Activated naive CD4-positive, alpha-beta T cell treated with anti-CD3 and anti-CD28 coated beads, Interleukin-2, amount 50 U/mL, for 24 hours (primary cell): ENCODE data around the gene YES1.
"Not testable (repeated sequence)": the region's sequence is repeated elsewhere in the genome, so short reads cannot be mapped to it uniquely, and the experiment has no call there.

Source experiments
- H3K27ac Mint-ChIP-seq: one replicate; pipeline ENCODE4 v1.8.0; 2021; ENCODE audit warnings: mild to moderate bottlenecking, mixed read lengths
- H3K27me3 Mint-ChIP-seq: one replicate; pipeline ENCODE4 v1.8.0; 2021; ENCODE audit warnings: mixed read lengths
- H3K36me3 Mint-ChIP-seq: one replicate; pipeline ENCODE4 v1.8.0; 2021; ENCODE audit warnings: mixed read lengths
- H3K4me1 Mint-ChIP-seq: one replicate; pipeline ENCODE4 v1.8.0; 2021; ENCODE audit warnings: mixed read lengths
- H3K4me3 Mint-ChIP-seq: one replicate; pipeline ENCODE4 v1.8.0; 2021; ENCODE audit warnings: mild to moderate bottlenecking, mixed read lengths
- H3K9me3 Mint-ChIP-seq: one replicate; pipeline ENCODE4 v1.8.0; 2021; ENCODE audit warnings: mixed read lengths

Gene YES1

GRCh38 chr18:703213-703967 is 108.7 kb downstream of the YES1 start:
- H3K27me3 Mint-ChIP-seq: no peaks in the 10 kb centered on the region
- H3K9me3 Mint-ChIP-seq: no peaks in the 10 kb centered on the region
- peak overlapping the region; percentile 20 for H3K27ac Mint-ChIP-seq
- peaks cover 13% of the 10 kb centered on the region for H3K36me3 Mint-ChIP-seq
- H3K4me3 Mint-ChIP-seq: peak overlapping the region; percentile 5
- peaks cover 27% of the 10 kb centered on the region for H3K4me1 Mint-ChIP-seq

GRCh38 chr18:697800-698199 is 114.2 kb downstream of the YES1 start:
- H3K27ac Mint-ChIP-seq: no peak overlapping the region
- H3K27me3 Mint-ChIP-seq: no peaks in the 10 kb centered on the region
- H3K4me1 Mint-ChIP-seq: peaks cover 3% of the 10 kb centered on the region
- H3K36me3 Mint-ChIP-seq: peaks cover 12% of the 10 kb centered on the region
- H3K4me3 Mint-ChIP-seq: no peak overlapping the region
- no peaks in the 10 kb centered on the region for H3K9me3 Mint-ChIP-seq

- Mint-ChIP-seq H3K4me1 (no peaks in the 10 kb centered on the region), H3K9me3 (no peaks in the 10 kb centered on the region), H3K27me3 (no peaks in the 10 kb centered on the region), H3K36me3 (peaks cover 13% of the 10 kb centered on the region), H3K27ac (no peak overlapping the region), H3K4me3 (no peak overlapping the region)
Observed at GRCh38 chr18:697012-697411, 115.0 kb downstream of the YES1 start.

- H3K4me3 Mint-ChIP-seq: no peak overlapping the region
- no peaks in the 10 kb centered on the region for H3K27me3 Mint-ChIP-seq
- peaks cover 11% of the 10 kb centered on the region for H3K36me3 Mint-ChIP-seq
- H3K4me1 Mint-ChIP-seq: no peaks in the 10 kb centered on the region
- no peaks in the 10 kb centered on the region for H3K9me3 Mint-ChIP-seq
- peak overlapping the region; percentile 41 for H3K27ac Mint-ChIP-seq
Observed at GRCh38 chr18:693466-694187, 118.4 kb downstream of the YES1 start.

DNA sequence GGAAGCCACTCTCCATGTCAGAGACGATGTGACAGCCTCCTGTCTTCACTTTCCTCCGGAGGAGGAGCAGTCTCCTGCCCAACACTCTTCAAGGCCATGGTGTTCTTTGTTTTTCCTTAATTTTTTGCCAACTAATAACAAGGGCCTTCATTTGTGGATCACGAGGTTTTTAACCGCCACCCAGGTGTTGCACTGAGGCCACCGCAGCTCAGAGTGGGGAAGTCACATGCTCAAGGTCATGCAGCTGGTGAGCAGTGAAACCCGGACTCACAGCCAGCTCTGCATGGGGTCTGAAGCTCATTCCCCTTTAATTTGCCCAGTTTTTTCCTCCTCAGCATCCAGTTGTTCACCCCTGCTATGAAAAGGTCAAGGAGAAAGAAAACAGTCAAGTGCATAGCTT is 119.2 kb downstream of the YES1 start:
- Mint-ChIP-seq H3K4me1 (no peaks in the 10 kb centered on the region), H3K27me3 (no peaks in the 10 kb centered on the region), H3K36me3 (peaks cover 11% of the 10 kb centered on the region), H3K4me3 (no peak overlapping the region), H3K9me3 (no peaks in the 10 kb centered on the region), H3K27ac (no peak overlapping the region)

GRCh38 chr18:688323-688722 is 123.7 kb downstream of the YES1 start:
- H3K27ac Mint-ChIP-seq: no peak overlapping the region
- no peaks in the 10 kb centered on the region for H3K9me3 Mint-ChIP-seq
- no peaks in the 10 kb centered on the region for H3K27me3 Mint-ChIP-seq
- no peaks in the 10 kb centered on the region for H3K4me1 Mint-ChIP-seq
- no peak overlapping the region for H3K4me3 Mint-ChIP-seq
- peaks cover 11% of the 10 kb centered on the region for H3K36me3 Mint-ChIP-seq

GRCh38 chr18:686339-687111 is 125.5 kb downstream of the YES1 start:
- no peak overlapping the region for H3K4me3 Mint-ChIP-seq
- H3K9me3 Mint-ChIP-seq: no peaks in the 10 kb centered on the region
- peaks cover 13% of the 10 kb centered on the region for H3K4me1 Mint-ChIP-seq
- no peak overlapping the region for H3K27ac Mint-ChIP-seq
- H3K27me3 Mint-ChIP-seq: no peaks in the 10 kb centered on the region
- peaks cover 15% of the 10 kb centered on the region for H3K36me3 Mint-ChIP-seq

DNA sequence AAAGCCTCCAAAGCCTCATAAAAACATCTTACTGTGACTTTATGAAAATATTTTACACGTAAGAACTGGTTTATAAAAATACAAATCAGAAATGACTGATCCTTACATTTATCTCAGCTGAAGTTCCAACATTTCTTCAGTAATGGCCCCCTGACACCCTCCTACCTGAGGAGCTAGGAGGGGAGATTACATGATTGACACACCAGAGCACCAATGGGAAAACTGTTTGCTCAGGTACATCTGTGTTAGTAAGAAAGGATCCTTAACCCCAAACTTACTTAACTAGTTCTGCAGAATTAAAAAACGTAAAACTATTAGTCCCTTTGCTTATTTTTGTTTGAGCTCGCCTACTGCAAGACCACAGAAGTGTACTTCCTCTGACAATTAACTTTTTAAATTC is 126.6 kb downstream of the YES1 start:
- H3K4me3 Mint-ChIP-seq: no peak overlapping the region
- H3K36me3 Mint-ChIP-seq: peaks cover 15% of the 10 kb centered on the region
- H3K27ac Mint-ChIP-seq: no peak overlapping the region
- no peaks in the 10 kb centered on the region for H3K9me3 Mint-ChIP-seq
- peaks cover 14% of the 10 kb centered on the region for H3K4me1 Mint-ChIP-seq
- H3K27me3 Mint-ChIP-seq: no peaks in the 10 kb centered on the region

- Mint-ChIP-seq H3K36me3 (peaks cover 20% of the 10 kb centered on the region), H3K4me1 (peaks cover 14% of the 10 kb centered on the region), H3K27me3 (no peaks in the 10 kb centered on the region), H3K9me3 (no peaks in the 10 kb centered on the region), H3K27ac (no peak overlapping the region), H3K4me3 (no peak overlapping the region)
Observed at GRCh38 chr18:683531-683930, 128.5 kb downstream of the YES1 start.

DNA sequence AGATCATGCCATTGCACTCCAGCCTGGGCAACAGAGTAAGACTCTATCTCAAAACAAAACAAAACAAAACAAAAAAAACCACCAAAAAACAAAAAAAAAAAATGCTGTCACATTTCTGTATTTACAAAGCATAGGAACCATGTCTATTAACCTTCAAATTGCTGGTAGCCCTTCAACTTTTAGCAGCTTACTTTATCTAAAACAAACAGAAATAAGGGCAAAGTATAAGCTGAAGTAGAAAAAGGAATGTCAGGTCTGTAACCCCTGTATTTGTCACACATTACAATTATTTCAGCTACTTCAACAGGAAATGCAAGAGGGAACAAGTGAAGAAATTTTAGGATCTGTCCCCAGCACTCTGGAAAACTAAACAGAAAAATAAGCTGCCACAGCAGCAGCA is 129.2 kb downstream of the YES1 start:
- no peak overlapping the region for H3K4me3 Mint-ChIP-seq
- H3K36me3 Mint-ChIP-seq: peaks cover 24% of the 10 kb centered on the region
- H3K4me1 Mint-ChIP-seq: peaks cover 14% of the 10 kb centered on the region
- H3K27ac Mint-ChIP-seq: no peak overlapping the region
- H3K9me3 Mint-ChIP-seq: no peaks in the 10 kb centered on the region
- no peaks in the 10 kb centered on the region for H3K27me3 Mint-ChIP-seq

- not testable (repeated sequence) for H3K27ac Mint-ChIP-seq, H3K27me3 Mint-ChIP-seq, H3K9me3 Mint-ChIP-seq, H3K4me3 Mint-ChIP-seq
- Mint-ChIP-seq H3K36me3 (peaks cover 24% of the 10 kb centered on the region), H3K4me1 (peaks cover 14% of the 10 kb centered on the region)
Observed at GRCh38 chr18:682416-682815, 129.6 kb downstream of the YES1 start.

- H3K27ac Mint-ChIP-seq: peak overlapping the region; percentile 72
- peaks cover 24% of the 10 kb centered on the region for H3K36me3 Mint-ChIP-seq
- H3K4me3 Mint-ChIP-seq: no peak overlapping the region
- H3K9me3 Mint-ChIP-seq: no peaks in the 10 kb centered on the region
- no peaks in the 10 kb centered on the region for H3K27me3 Mint-ChIP-seq
- H3K4me1 Mint-ChIP-seq: peaks cover 14% of the 10 kb centered on the region
Observed at GRCh38 chr18:681985-682384, 130.1 kb downstream of the YES1 start.

DNA sequence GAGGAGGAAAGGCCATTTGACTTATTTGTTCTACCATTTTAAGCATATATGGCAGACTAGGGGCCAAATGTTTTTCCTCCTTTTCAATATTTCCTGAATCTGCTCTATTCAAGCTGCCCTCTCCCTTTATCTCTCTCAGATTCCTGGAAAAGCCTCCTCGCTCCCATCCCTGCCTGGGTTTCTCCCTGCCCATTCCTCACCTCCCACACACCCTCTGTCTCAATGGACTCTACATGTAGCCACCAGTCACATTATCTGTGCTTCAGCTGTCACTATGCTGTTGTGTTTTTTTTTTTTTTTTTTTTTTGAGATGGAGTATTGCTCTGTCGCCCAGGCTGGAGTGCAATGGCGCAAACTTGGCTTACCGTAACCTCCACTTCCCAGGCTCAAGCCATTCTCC is 131.7 kb downstream of the YES1 start:
- Mint-ChIP-seq H3K27ac (no peak overlapping the region), H3K4me3 (no peak overlapping the region), H3K27me3 (no peaks in the 10 kb centered on the region), H3K9me3 (no peaks in the 10 kb centered on the region), H3K36me3 (peaks cover 22% of the 10 kb centered on the region), H3K4me1 (peaks cover 14% of the 10 kb centered on the region)

DNA sequence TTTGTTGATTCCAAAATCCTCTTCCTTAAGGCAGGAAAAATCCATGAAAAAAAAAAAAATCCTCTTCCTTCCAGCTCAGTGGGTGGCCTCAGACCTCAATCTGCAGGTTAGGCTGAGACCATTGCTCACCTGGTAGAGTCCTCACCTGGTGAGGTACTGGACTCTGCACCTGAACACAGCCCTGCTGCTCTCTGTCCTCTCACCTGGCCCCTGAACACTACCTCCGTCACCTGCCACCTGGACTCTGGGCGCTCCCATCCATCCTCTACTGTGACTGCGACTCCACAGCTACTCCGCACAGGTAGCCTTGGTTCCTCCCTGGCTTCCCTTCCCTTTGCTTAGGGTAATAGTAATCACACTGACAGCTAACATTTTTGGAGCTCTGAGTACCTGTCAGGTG is 132.5 kb downstream of the YES1 start:
- Mint-ChIP-seq H3K9me3 (no peaks in the 10 kb centered on the region), H3K27me3 (no peaks in the 10 kb centered on the region), H3K4me1 (peaks cover 14% of the 10 kb centered on the region), H3K36me3 (peaks cover 22% of the 10 kb centered on the region), H3K27ac (no peak overlapping the region), H3K4me3 (no peak overlapping the region)

DNA sequence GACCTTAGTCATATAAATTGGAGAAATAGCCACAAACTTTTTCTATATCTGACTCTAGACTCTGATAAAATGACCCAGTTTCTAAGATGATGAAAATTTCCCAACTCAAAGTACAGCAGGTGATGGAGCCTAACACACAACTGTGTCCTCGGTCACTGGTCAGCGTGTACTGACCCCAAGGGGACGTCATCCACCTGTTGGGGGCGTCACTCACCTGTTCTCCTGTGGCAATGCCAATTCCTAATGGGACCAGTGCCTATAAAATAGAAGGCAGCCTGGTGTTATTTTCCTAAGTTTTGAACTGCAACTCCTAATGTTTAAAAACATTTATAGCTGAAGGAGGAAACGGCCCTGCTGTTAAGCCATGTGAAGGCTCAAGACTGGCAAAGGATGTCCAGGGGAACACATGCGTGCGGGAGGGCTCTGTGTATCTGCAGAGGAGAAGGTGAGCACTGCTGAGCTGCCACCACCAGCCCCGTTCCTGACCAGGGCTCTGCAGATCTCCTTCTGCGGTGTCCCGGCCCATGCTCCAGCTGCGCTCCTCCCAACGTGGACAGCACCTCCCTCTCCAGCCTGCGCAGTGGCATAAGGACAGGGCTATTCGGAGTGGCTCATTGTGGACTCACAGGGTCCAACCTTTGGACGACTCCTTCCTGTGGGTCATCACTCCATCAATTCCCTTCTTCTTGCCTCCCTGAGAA is 133.4 kb downstream of the YES1 start:
- Mint-ChIP-seq H3K4me3 (no peak overlapping the region), H3K9me3 (no peaks in the 10 kb centered on the region), H3K27me3 (no peaks in the 10 kb centered on the region), H3K27ac (no peak overlapping the region), H3K4me1 (peaks cover 14% of the 10 kb centered on the region), H3K36me3 (peaks cover 22% of the 10 kb centered on the region)
